CD4-positive, alpha-beta T cell treated with Interleukin-12 subunit alpha and Interleukin-12 subunit beta, for 1 hour (primary cell): Measurements from ENCODE around the gene CIT.

Experiments used
- DNase-seq: peaks from one replicate; pipeline ENCODE4 v3.0.0-alpha.2; 2020

CIT gene

GRCh38 chr12:119857041-119857591 is 20.0 kb downstream of the CIT start:
- no peak for DNase-seq

- DNase-seq: no peak
These were observed 26.8 kb downstream of the CIT start for GRCh38 chr12:119850330-119850729.

- no peak for DNase-seq
These were observed 34.0 kb downstream of the CIT start for GRCh38 chr12:119843100-119843499.

GRCh38 chr12:119842380-119842779 is 34.7 kb downstream of the CIT start:
- no peak for DNase-seq

GRCh38 chr12:119841433-119842210 is 35.5 kb downstream of the CIT start:
- DNase-seq: no peak

- no peak for DNase-seq
These were observed 36.5 kb downstream of the CIT start for GRCh38 chr12:119840582-119840981.

- DNase-seq: no peak
These were observed 37.0 kb downstream of the CIT start for GRCh38 chr12:119840168-119840567.

- DNase-seq: no peak
These were observed 38.1 kb downstream of the CIT start for GRCh38 chr12:119838826-119839600.

GRCh38 chr12:119836781-119837180 is 40.3 kb downstream of the CIT start:
- no peak for DNase-seq

- no peak for DNase-seq
These were observed 42.1 kb downstream of the CIT start for GRCh38 chr12:119835068-119835467.

- DNase-seq: no peak
These were observed 47.7 kb downstream of the CIT start for GRCh38 chr12:119829439-119829838.

- peak; percentile 8 for DNase-seq
These were observed 48.8 kb downstream of the CIT start for GRCh38 chr12:119828300-119828699.

- no peak for DNase-seq
These were observed 49.4 kb downstream of the CIT start for GRCh38 chr12:119827760-119828159.

- DNase-seq: no peak
These were observed 50.3 kb downstream of the CIT start for GRCh38 chr12:119826661-119827445.

- DNase-seq: no peak
These were observed 51.9 kb downstream of the CIT start for GRCh38 chr12:119825262-119825661.

GRCh38 chr12:119822046-119822445 is 55.1 kb downstream of the CIT start:
- DNase-seq: no peak

- no peak for DNase-seq
These were observed 57.8 kb downstream of the CIT start for GRCh38 chr12:119819322-119819721.

- no peak for DNase-seq
These were observed 59.4 kb downstream of the CIT start for GRCh38 chr12:119817546-119818343.

GRCh38 chr12:119809023-119809422 is 68.1 kb downstream of the CIT start:
- no peak for DNase-seq

GRCh38 chr12:119808441-119808840 is 68.7 kb downstream of the CIT start:
- DNase-seq: no peak

GRCh38 chr12:119807380-119807779 is 69.7 kb downstream of the CIT start:
- DNase-seq: no peak

GRCh38 chr12:119804011-119804641 is 73.0 kb downstream of the CIT start:
- DNase-seq: no peak
